ENCODE results near the gene ATP5PO.

GRCh38 chr21:33944185-33944763 is 28.7 kb upstream of the ATP5PO start:
- no peak for TF ChIP-seq HDAC6 (IDR thresholded peaks at IDR 0.05; ENCODE audit: low read depth, low read length)
- TF ChIP-seq POLR2A (IDR thresholded peaks at IDR 0.05; ENCODE audit: control extremely low read depth in 1 of 2, low read depth in 2 of 2, low read length in 2 of 2), result no peak
- no peak for TF ChIP-seq CTCF (IDR thresholded peaks at IDR 0.05; ENCODE audit: control extremely low read depth in 1 of 3, insufficient read depth in 1 of 3, low read depth in 1 of 3, low read length in 3 of 3)
- no peak for TF ChIP-seq MAX (IDR thresholded peaks at IDR 0.05)
- TF ChIP-seq JUN (IDR thresholded peaks at IDR 0.05; ENCODE audit: low read depth, low read length), result no peak
- TF ChIP-seq RXRA (IDR thresholded peaks at IDR 0.05; ENCODE audit: insufficient read depth, low read depth, low read length), result no peak
- no peak for TF ChIP-seq GABPA (IDR thresholded peaks at IDR 0.05; ENCODE audit: borderline replicate concordance, insufficient read depth, low read length)
- TF ChIP-seq SP1 (IDR thresholded peaks at IDR 0.05; ENCODE audit: low read depth, low read length), result no peak
- TF ChIP-seq POLR2AphosphoS5 (IDR thresholded peaks at IDR 0.05; ENCODE audit: low read depth, low read length), result no peak
- TF ChIP-seq SIN3A (conservative IDR thresholded peaks at IDR 0.05 in 1 of 2, IDR thresholded peaks at IDR 0.05 in 1 of 2; ENCODE audit: low read depth in 1 of 2, low read length in 2 of 2), result no peak
- TF ChIP-seq KDM5A (IDR thresholded peaks at IDR 0.05; ENCODE audit: low read length), result no peak
